B cell (primary cell): Measurements from ENCODE around the gene OR4C5. TPM values are rescaled to one million over a fixed set of nuclear protein-coding genes. Genes with fewer than 3 reads are reported as not detected.
"Not testable (repeated sequence)": the region's sequence is repeated elsewhere in the genome, so short reads cannot be mapped to it uniquely, and the experiment has no call there.

Experiments
- ATAC-seq: fragments of 200-7000 bp; cut with Tn5 transposase; one replicate; pipeline ENCODE4 v1.10.0; 2021; ENCODE audit warnings: low read depth, mild to moderate bottlenecking, moderate number of reproducible peaks, moderate library complexity
- CTCF ChIA-PET: fragments of 350-600 bp; sonication (Branson Sonifier 250); formaldehyde crosslinking; loops from one replicate; lab custom pipeline; 2021; ENCODE audit warnings: antibody characterized with exemption, inconsistent platforms; lab: Charles Lee
- POLR2A ChIA-PET: fragments of 350-600 bp; sonication (Branson Sonifier 250); formaldehyde crosslinking; loops from one replicate; lab custom pipeline; 2021; ENCODE audit warnings: antibody characterized with exemption; lab: Charles Lee
- DNase-seq: peaks from one replicate; pipeline ENCODE4 v3.0.0; 2013
- H2AFZ ChIP-seq: 2 replicates; pipeline ENCODE4 v1.6.1; 2012; ENCODE audit warnings: mild to moderate bottlenecking, low read depth, low read length; ENCODE audit not compliant: insufficient read depth, poor library complexity, severe bottlenecking
- H3K27ac ChIP-seq, 2 donors: 1 replicate in 1 of 2; 2 replicates in 1 of 2; pipeline ENCODE4 v1.5.1; 2012 to 2013; ENCODE audit warnings: low read length in 2 of 2, mild to moderate bottlenecking in 2 of 2, moderate library complexity in 1 of 2
- H3K27me3 ChIP-seq, 4 experiments: fragments of 200-600 bp in 1 of 4; sonication (generic) in 1 of 4; replicated peaks in 1 of 4; 1 replicate in 2 of 4; 2 replicates in 2 of 4; pipeline versions ENCODE4 v1.6.1 to v1.7.0; 2013 to 2016; ENCODE audit warnings: low read length in 3 of 4, mild to moderate bottlenecking in 2 of 4, mixed read lengths in 1 of 4, moderate library complexity in 1 of 4; ENCODE audit not compliant: insufficient read depth in 4 of 4, control insufficient read depth in 3 of 4; ENCODE audit errors: control extremely low read depth in 1 of 4
- H3K36me3 ChIP-seq, 2 experiments: replicated peaks in 1 of 2; 1 replicate in 1 of 2; 2 replicates in 1 of 2; pipeline versions ENCODE4 v1.6.1 to v1.7.1; 2013; ENCODE audit warnings: low read length in 1 of 2; ENCODE audit not compliant: insufficient read depth in 2 of 2, control insufficient read depth in 1 of 2; ENCODE audit errors: control extremely low read depth in 1 of 2, extremely low read depth in 1 of 2
- H3K4me1 ChIP-seq, 2 donors: fragments of 200-600 bp in 1 of 2; sonication (generic) in 1 of 2; 1 replicate in 1 of 2; 2 replicates in 1 of 2; pipeline versions ENCODE4 v1.5.1 to v1.6.1; 2013 to 2017; ENCODE audit warnings: low read length in 2 of 2; ENCODE audit not compliant: control insufficient read depth in 2 of 2, insufficient read depth in 2 of 2
- H3K4me2 ChIP-seq: replicated peaks from 2 replicates; pipeline ENCODE3; 2012; ENCODE audit warnings: mild to moderate bottlenecking, low read depth, low read length; ENCODE audit not compliant: poor library complexity, severe bottlenecking
- H3K4me3 ChIP-seq, 5 experiments: fragments of 200-600 bp in 1 of 5; sonication (generic) in 1 of 5; 1 replicate in 3 of 5; 2 replicates in 2 of 5; pipeline versions ENCODE4 v1.5.1 to v1.7.0; 2011 to 2016; ENCODE audit warnings: low read length in 4 of 5, mild to moderate bottlenecking in 4 of 5, low read depth in 2 of 5, control low read depth in 1 of 5, moderate library complexity in 1 of 5; ENCODE audit not compliant: insufficient read depth in 1 of 5; ENCODE audit errors: control extremely low read depth in 1 of 5, extremely low read depth in 1 of 5
- H3K79me2 ChIP-seq: fragments of 200-600 bp; sonication (generic); one replicate; pipeline ENCODE4 v1.6.0; 2016; ENCODE audit warnings: low read length; ENCODE audit not compliant: control insufficient read depth, insufficient read depth
- H3K9ac ChIP-seq: fragments of 200-600 bp; sonication (generic); 2 replicates; pipeline ENCODE4 v1.6.1; 2017; ENCODE audit warnings: mild to moderate bottlenecking, low read length, moderate library complexity
- H3K9me3 ChIP-seq, 3 donors: one replicate each; pipeline versions ENCODE4 v1.6.1 to v1.7.1; 2013; ENCODE audit warnings: low read length in 2 of 3; ENCODE audit not compliant: control insufficient read depth in 2 of 3, insufficient read depth in 1 of 3; ENCODE audit errors: control extremely low read depth in 1 of 3
- H4K20me1 ChIP-seq: 2 replicates; pipeline ENCODE4 v1.6.0; 2012; ENCODE audit warnings: mild to moderate bottlenecking, low read length; ENCODE audit not compliant: insufficient read depth, control insufficient read depth, poor library complexity, severe bottlenecking
- H3K27ac Mint-ChIP-seq: one replicate; pipeline ENCODE4 v1.8.0; 2021; ENCODE audit warnings: mixed read lengths
- H3K27me3 Mint-ChIP-seq: one replicate; pipeline ENCODE4 v1.8.0; 2021; ENCODE audit warnings: mixed read lengths
- H3K4me1 Mint-ChIP-seq: one replicate; pipeline ENCODE4 v1.8.0; 2021; ENCODE audit warnings: mixed read lengths
- H3K4me3 Mint-ChIP-seq: one replicate; pipeline ENCODE4 v1.8.0; 2021; ENCODE audit warnings: mixed read lengths
- H3K9me3 Mint-ChIP-seq: one replicate; pipeline ENCODE4 v1.8.0; 2022; ENCODE audit warnings: mixed read lengths; ENCODE audit not compliant: insufficient read depth
- CTCF ChIP-seq: fragments of 200-600 bp; IDR thresholded peaks from one replicate; pipeline ENCODE4 v1.8.0; 2022; ENCODE audit warnings: antibody characterized with exemption, mild to moderate bottlenecking
- EZH2 ChIP-seq: IDR thresholded peaks from 2 replicates; pipeline ENCODE4 v1.6.1; 2012; ENCODE audit warnings: borderline replicate concordance, low read depth, mild to moderate bottlenecking, moderate library complexity, low read length; ENCODE audit not compliant: insufficient read depth, poor library complexity, severe bottlenecking
- WGBS: methylation state at CpG from one replicate; pipeline ENCODE4 v1.1.5; 2013; ENCODE audit warnings: missing lambda C conversion rate; ENCODE audit not compliant: insufficient coverage; 5-methylcytosine and 5-hydroxymethylcytosine counted together
- intact Hi-C: fragments of 100-400 bp; cut with micrococcal nuclease; formaldehyde crosslinking; loops from one replicate; pipeline ENCODE4 v1.10.0; 2022
- polyA plus RNA-seq: library from polyadenylated mRNA; depleted of rRNA; stranded (reverse); fragments of >200 nt; gene quantifications from 2 replicates; pipeline ENCODE4 v1.2.3, GENCODE V29; 2012
- total RNA-seq, 2 donors: library from RNA; stranded (reverse); fragments of 120-200 nt in 1 of 2; gene quantifications; 1 replicate in 1 of 2; 2 replicates in 1 of 2; pipeline versions ENCODE4 v1.2.3 to v1.2.4, GENCODE V29; 2013 to 2022

OR4C5 gene
- total and polyA plus RNA-seq, 2 donors (not counting 1 experiment from before 2014, with no cell fraction given): not detected

GRCh38 chr11:48361289-48361688 is 5.0 kb downstream of the OR4C5 start:
- H3K27me3 ChIP-seq, H4K20me1 ChIP-seq, H3K4me1 ChIP-seq, H3K27ac ChIP-seq, H3K79me2 ChIP-seq, H2AFZ ChIP-seq, H3K4me3 ChIP-seq, POLR2A ChIA-PET, CTCF ChIA-PET, H3K9ac ChIP-seq, H3K36me3 ChIP-seq, H3K9me3 Mint-ChIP-seq, H3K4me2 ChIP-seq, H3K4me3 Mint-ChIP-seq, ATAC-seq, H3K27me3 Mint-ChIP-seq, H3K4me1 Mint-ChIP-seq, intact Hi-C loops, H3K27ac Mint-ChIP-seq, DNase-seq: not testable (repeated sequence)
- H3K9me3 ChIP-seq: peaks cover 0 to 10% (median 0%) of the 10 kb centered on the region in 3 donors
- 67% methylated on average over 1 of the region's 2 CpGs for WGBS

DNA sequence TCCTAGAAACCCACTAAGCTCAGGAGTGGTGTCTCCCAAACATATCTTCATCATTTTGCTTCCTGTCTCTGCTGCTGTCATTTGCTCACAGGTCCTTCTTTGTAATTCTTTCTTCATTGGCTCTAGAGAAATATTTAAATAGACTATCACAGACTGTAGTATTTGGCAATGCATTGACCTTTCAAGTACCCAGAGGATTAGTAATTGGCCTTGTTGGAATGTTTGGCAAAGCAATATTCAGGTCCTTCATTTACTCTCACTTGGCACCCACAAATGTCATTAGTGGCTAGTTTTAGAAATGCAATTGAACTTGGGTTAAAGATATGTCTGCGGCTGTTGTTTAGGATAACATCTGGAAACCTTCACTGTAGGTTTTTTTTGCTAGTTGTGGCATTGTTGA is 11.6 kb downstream of the OR4C5 start:
- Histone ChIP-seq H3K36me3 (no peaks in the 10 kb centered on the region), H4K20me1 (no peaks in the 10 kb centered on the region), H3K4me2 (no peak overlapping the region), H3K4me3 (no peak overlapping the region), H3K27me3 (no peaks in the 10 kb centered on the region), H3K9ac (no peak overlapping the region), H2AFZ (no peak overlapping the region), H3K4me1 (no peaks in the 10 kb centered on the region), H3K9me3 (peaks cover 0 to 12% (median 0%) of the 10 kb centered on the region in 3 donors), H3K27ac (no peak overlapping the region), H3K79me2 (no peaks in the 10 kb centered on the region)
- Mint-ChIP-seq H3K4me3 (no peak overlapping the region), H3K27me3 (no peaks in the 10 kb centered on the region), H3K9me3 (peaks cover 5% of the 10 kb centered on the region), H3K4me1 (no peaks in the 10 kb centered on the region), H3K27ac (no peak overlapping the region)
- 100% methylated on average over 1 of the region's 1 CpG for WGBS
- ChIA-PET CTCF (no interaction called here), POLR2A (no interaction called here)
- ATAC-seq (no peak), DNase-seq (no peak)
- intact Hi-C loops: no loop called here
- TF ChIP-seq CTCF (no peak), EZH2 (no peak)
